Activated T-cell treated with anti-CD3 and anti-CD28 coated beads, Interleukin-2, amount 50 U/mL, for 24 hours (primary cell): ENCODE results near the gene NGF.

Experiments
- DNase-seq: peaks from one replicate; pipeline ENCODE4 v3.0.0-alpha.2; 2020
- H3K27ac Mint-ChIP-seq: 2 replicates; pipeline ENCODE4 v1.8.0; 2020; ENCODE audit warnings: mild to moderate bottlenecking, mixed read lengths
- H3K27me3 Mint-ChIP-seq: 2 replicates; pipeline ENCODE4 v1.8.0; 2020; ENCODE audit warnings: mixed read lengths
- H3K36me3 Mint-ChIP-seq: 2 replicates; pipeline ENCODE4 v1.8.0; 2020; ENCODE audit warnings: low read depth, mixed read lengths
- H3K4me1 Mint-ChIP-seq: 2 replicates; pipeline ENCODE4 v1.8.0; 2020; ENCODE audit warnings: low read depth, mixed read lengths
- H3K4me3 Mint-ChIP-seq: 2 replicates; pipeline ENCODE4 v1.8.0; 2020; ENCODE audit warnings: mild to moderate bottlenecking, moderate library complexity, mixed read lengths
- H3K9me3 Mint-ChIP-seq: 2 replicates; pipeline ENCODE4 v1.8.0; 2020; ENCODE audit warnings: mixed read lengths

The NGF gene

GRCh38 chr1:115237507-115237906, 100.5 kb downstream of the NGF start:
- Mint-ChIP-seq H3K4me1 (no peaks in the 10 kb centered on the region), H3K27me3 (peaks cover 18% of the 10 kb centered on the region), H3K9me3 (no peaks in the 10 kb centered on the region), H3K4me3 (no peak overlapping the region), H3K27ac (no peak overlapping the region), H3K36me3 (no peaks in the 10 kb centered on the region)
- DNase-seq = no peak

- Mint-ChIP-seq H3K36me3 (no peaks in the 10 kb centered on the region), H3K27ac (no peak overlapping the region), H3K27me3 (peaks cover 17% of the 10 kb centered on the region), H3K9me3 (no peaks in the 10 kb centered on the region), H3K4me3 (no peak overlapping the region), H3K4me1 (no peaks in the 10 kb centered on the region)
- DNase-seq = no peak
Observed at GRCh38 chr1:115237023-115237422, 101.0 kb downstream of the NGF start.
